ENCODE data around the gene PTPRD.

GRCh38 chr9:9117866-9118265 is 1494.9 kb downstream of the PTPRD start:
- no peak for TF ChIP-seq CTCF (IDR thresholded peaks at IDR 0.05; ENCODE audit: low read depth, low read length, poor library complexity, severe bottlenecking)
- no peak for TF ChIP-seq EZH2phosphoT487 (IDR thresholded peaks at IDR 0.05; ENCODE audit: borderline replicate concordance, low read length)

Measured in DOHH2 (cell line).